ENCODE results near the gene FRMD1.

FRMD1 gene

DNA sequence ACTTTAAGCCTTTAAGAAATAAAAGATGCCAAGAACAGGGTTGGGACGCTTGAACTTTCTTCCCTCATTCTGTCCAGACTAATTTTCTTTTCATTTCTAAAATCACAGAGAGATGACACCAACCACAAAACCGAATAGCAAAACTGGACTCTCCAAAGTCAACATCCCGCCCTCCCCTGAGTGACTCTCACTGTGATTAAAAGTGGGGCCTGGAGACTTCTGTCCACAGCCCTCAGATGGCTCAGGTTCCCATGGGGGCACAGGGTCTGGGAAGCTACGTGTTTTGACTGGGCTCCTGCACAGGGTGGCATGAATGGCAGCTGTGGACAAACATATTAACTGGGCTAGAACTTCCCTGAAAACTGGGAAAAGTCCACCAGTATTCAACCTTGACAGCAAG, 6.3 kb downstream of the FRMD1 start:
- no peak for DNase-seq (ENCODE audit: low read depth in 1 of 2, low spot score in 1 of 2)
- H3K27me3 ChIP-seq (ENCODE audit: insufficient read depth, poor library complexity, severe bottlenecking) = no peaks in the 10 kb centered on the region
- H3K27ac ChIP-seq (replicated peaks) = no peak overlapping the region
- TF ChIP-seq, protein P1, sequence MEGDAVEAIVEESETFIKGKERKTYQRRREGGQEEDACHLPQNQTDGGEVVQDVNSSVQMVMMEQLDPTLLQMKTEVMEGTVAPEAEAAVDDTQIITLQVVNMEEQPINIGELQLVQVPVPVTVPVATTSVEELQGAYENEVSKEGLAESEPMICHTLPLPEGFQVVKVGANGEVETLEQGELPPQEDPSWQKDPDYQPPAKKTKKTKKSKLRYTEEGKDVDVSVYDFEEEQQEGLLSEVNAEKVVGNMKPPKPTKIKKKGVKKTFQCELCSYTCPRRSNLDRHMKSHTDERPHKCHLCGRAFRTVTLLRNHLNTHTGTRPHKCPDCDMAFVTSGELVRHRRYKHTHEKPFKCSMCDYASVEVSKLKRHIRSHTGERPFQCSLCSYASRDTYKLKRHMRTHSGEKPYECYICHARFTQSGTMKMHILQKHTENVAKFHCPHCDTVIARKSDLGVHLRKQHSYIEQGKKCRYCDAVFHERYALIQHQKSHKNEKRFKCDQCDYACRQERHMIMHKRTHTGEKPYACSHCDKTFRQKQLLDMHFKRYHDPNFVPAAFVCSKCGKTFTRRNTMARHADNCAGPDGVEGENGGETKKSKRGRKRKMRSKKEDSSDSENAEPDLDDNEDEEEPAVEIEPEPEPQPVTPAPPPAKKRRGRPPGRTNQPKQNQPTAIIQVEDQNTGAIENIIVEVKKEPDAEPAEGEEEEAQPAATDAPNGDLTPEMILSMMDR (IDR thresholded peaks at IDR 0.05; ENCODE audit: insufficient read depth, low read length) = no peak
- no peak for TF ChIP-seq POLR2AphosphoS5 (IDR thresholded peaks at IDR 0.05; ENCODE audit: low read depth)
- no peak for TF ChIP-seq GABPA (IDR thresholded peaks at IDR 0.05; ENCODE audit: low read depth)
- TF ChIP-seq, protein P2, sequence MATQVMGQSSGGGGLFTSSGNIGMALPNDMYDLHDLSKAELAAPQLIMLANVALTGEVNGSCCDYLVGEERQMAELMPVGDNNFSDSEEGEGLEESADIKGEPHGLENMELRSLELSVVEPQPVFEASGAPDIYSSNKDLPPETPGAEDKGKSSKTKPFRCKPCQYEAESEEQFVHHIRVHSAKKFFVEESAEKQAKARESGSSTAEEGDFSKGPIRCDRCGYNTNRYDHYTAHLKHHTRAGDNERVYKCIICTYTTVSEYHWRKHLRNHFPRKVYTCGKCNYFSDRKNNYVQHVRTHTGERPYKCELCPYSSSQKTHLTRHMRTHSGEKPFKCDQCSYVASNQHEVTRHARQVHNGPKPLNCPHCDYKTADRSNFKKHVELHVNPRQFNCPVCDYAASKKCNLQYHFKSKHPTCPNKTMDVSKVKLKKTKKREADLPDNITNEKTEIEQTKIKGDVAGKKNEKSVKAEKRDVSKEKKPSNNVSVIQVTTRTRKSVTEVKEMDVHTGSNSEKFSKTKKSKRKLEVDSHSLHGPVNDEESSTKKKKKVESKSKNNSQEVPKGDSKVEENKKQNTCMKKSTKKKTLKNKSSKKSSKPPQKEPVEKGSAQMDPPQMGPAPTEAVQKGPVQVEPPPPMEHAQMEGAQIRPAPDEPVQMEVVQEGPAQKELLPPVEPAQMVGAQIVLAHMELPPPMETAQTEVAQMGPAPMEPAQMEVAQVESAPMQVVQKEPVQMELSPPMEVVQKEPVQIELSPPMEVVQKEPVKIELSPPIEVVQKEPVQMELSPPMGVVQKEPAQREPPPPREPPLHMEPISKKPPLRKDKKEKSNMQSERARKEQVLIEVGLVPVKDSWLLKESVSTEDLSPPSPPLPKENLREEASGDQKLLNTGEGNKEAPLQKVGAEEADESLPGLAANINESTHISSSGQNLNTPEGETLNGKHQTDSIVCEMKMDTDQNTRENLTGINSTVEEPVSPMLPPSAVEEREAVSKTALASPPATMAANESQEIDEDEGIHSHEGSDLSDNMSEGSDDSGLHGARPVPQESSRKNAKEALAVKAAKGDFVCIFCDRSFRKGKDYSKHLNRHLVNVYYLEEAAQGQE (IDR thresholded peaks at IDR 0.05; ENCODE audit: insufficient replicate concordance, low read depth) = no peak
- no peak for TF ChIP-seq SPI1 (IDR thresholded peaks at IDR 0.05; ENCODE audit: borderline replicate concordance, low read depth)
- no peak overlapping the region for H3K4me3 ChIP-seq (replicated peaks; ENCODE audit: insufficient read depth, low read length)

DNA sequence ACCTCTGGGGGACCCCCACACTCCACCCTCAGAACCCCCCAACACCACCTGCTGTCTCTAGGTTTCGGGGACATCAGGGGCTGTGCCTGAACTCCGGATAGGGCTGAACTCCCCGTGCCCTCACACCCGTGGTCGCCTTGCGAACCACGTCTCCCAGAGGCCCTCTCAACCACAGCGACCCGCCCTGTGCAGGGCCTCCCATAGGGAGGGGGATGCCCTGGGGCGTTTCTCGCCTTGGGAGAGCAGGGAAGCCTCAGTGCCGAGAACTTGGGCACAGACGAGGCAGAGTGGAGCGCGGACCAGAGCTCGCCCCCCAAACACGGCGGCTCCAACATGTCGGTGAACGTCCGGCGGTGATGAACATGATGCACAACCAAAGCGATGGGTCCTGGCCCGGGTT, 6.8 kb downstream of the FRMD1 start:
- Histone ChIP-seq H3K27ac (replicated peaks) (no peak overlapping the region), H3K27me3 (ENCODE audit: insufficient read depth, poor library complexity, severe bottlenecking) (no peaks in the 10 kb centered on the region), H3K4me3 (replicated peaks; ENCODE audit: insufficient read depth, low read length) (no peak overlapping the region)
- no peak for DNase-seq (ENCODE audit: low read depth in 1 of 2, low spot score in 1 of 2)
- TF ChIP-seq, protein P1 (IDR thresholded peaks at IDR 0.05; ENCODE audit: insufficient read depth, low read length) = no peak
- no peak for TF ChIP-seq SPI1 (IDR thresholded peaks at IDR 0.05; ENCODE audit: borderline replicate concordance, low read depth)

DNA sequence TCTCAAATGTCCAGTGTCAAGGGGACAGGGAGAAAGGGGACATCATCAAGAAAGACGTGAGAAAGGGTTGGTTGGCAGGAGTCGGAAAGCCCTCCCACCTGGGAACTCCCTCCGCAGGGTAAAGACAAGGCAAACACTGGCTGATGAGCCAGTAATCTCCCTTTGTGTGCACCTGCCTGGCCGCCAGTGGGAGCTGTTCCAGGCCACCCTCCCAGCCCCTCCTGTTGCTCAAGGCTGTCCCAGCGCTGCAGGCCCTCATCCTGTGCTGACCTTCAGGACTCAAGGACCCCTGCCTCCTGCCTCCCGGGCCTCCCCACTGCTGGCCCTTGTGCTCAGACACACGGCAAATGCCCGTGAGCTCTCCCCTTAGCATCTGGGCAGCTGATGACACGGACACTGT, 7.4 kb downstream of the FRMD1 start:
- no peaks in the 10 kb centered on the region for H3K27me3 ChIP-seq (ENCODE audit: insufficient read depth, poor library complexity, severe bottlenecking)
- no peak for TF ChIP-seq POLR2AphosphoS5 (IDR thresholded peaks at IDR 0.05; ENCODE audit: low read depth)
- TF ChIP-seq GABPA (IDR thresholded peaks at IDR 0.05; ENCODE audit: low read depth) = no peak
- no peak for TF ChIP-seq SPI1 (IDR thresholded peaks at IDR 0.05; ENCODE audit: borderline replicate concordance, low read depth)
- TF ChIP-seq, protein P2 (IDR thresholded peaks at IDR 0.05; ENCODE audit: insufficient replicate concordance, low read depth) = no peak
- TF ChIP-seq, protein P1 (IDR thresholded peaks at IDR 0.05; ENCODE audit: insufficient read depth, low read length) = no peak
- no peak overlapping the region for H3K4me3 ChIP-seq (replicated peaks; ENCODE audit: insufficient read depth, low read length)
- DNase-seq (ENCODE audit: low read depth in 1 of 2, low spot score in 1 of 2) = no peak
- H3K27ac ChIP-seq (replicated peaks) = no peak overlapping the region

DNA sequence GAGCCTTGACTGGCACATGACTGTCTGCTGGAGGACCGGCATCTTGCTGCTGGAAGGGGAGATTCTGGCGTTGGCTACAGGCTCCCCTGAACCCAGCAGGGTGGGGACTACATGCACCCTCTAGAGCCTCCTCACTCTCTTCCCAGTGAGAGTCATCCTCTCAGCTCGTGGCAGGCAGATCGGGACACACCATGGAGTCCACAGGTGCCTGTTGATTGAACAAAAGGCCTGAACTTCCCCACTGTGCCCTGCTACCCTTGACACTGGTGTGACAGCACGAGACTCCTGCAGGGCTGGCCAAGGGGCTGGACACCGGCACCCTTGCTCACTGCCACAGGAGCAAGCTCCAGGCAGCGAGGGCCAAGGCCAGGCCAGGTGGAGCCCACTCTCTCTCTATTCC, 8.2 kb downstream of the FRMD1 start:
- TF ChIP-seq GABPA (IDR thresholded peaks at IDR 0.05; ENCODE audit: low read depth) (no peak), POLR2AphosphoS5 (IDR thresholded peaks at IDR 0.05; ENCODE audit: low read depth) (no peak), SPI1 (IDR thresholded peaks at IDR 0.05; ENCODE audit: borderline replicate concordance, low read depth) (no peak)
- TF ChIP-seq, protein P1 (IDR thresholded peaks at IDR 0.05; ENCODE audit: insufficient read depth, low read length) = no peak
- TF ChIP-seq, protein P2 (IDR thresholded peaks at IDR 0.05; ENCODE audit: insufficient replicate concordance, low read depth) = no peak
- no peak overlapping the region for H3K4me3 ChIP-seq (replicated peaks; ENCODE audit: insufficient read depth, low read length)
- no peak for DNase-seq (ENCODE audit: low read depth in 1 of 2, low spot score in 1 of 2)
- H3K27me3 ChIP-seq (ENCODE audit: insufficient read depth, poor library complexity, severe bottlenecking) = no peaks in the 10 kb centered on the region
- no peak overlapping the region for H3K27ac ChIP-seq (replicated peaks)
